Stimulated activated CD4-positive, alpha-beta T cell treated with anti-CD3 and anti-CD28 coated beads, Interleukin-1b, Interleukin-23, amount 100 ng/mL, for 48 hours (primary cell): ENCODE results near the gene ARHGEF3.

Experiments used
- DNase-seq: peaks from one replicate; pipeline ENCODE4 v3.0.0-alpha.2; 2020

ARHGEF3 gene

GRCh38 chr3:56795097-56795828, 6.5 kb downstream of the ARHGEF3 start:
- DNase-seq: no peak

GRCh38 chr3:56792193-56792592, 9.6 kb downstream of the ARHGEF3 start:
- DNase-seq: no peak

GRCh38 chr3:56790016-56790821, 11.5 kb downstream of the ARHGEF3 start:
- peak; percentile 14 for DNase-seq

- no peak for DNase-seq
Observed at GRCh38 chr3:56789076-56789475, 12.7 kb downstream of the ARHGEF3 start.

- peak; percentile 25 for DNase-seq
Observed at GRCh38 chr3:56788521-56788920, 13.2 kb downstream of the ARHGEF3 start.

GRCh38 chr3:56787784-56788256, 13.9 kb downstream of the ARHGEF3 start:
- DNase-seq: peak; percentile 28

GRCh38 chr3:56787258-56787775, 14.4 kb downstream of the ARHGEF3 start:
- no peak for DNase-seq

- no peak for DNase-seq
Observed at GRCh38 chr3:56785499-56785898, 16.2 kb downstream of the ARHGEF3 start.

- no peak for DNase-seq
Observed at GRCh38 chr3:56784448-56785001, 17.2 kb downstream of the ARHGEF3 start.

GRCh38 chr3:56783644-56784447, 17.9 kb downstream of the ARHGEF3 start:
- DNase-seq: peak; percentile 73

- DNase-seq: no peak
Observed at GRCh38 chr3:56782906-56783305, 18.8 kb downstream of the ARHGEF3 start.

GRCh38 chr3:56782215-56782614, 19.5 kb downstream of the ARHGEF3 start:
- no peak for DNase-seq

- DNase-seq: no peak
Observed at GRCh38 chr3:56781762-56782161, 20.0 kb downstream of the ARHGEF3 start.

- no peak for DNase-seq
Observed at GRCh38 chr3:56780936-56781335, 20.8 kb downstream of the ARHGEF3 start.

- no peak for DNase-seq
Observed at GRCh38 chr3:56778893-56779292, 22.9 kb downstream of the ARHGEF3 start.

- no peak for DNase-seq
Observed at GRCh38 chr3:56776556-56776950, 25.2 kb downstream of the ARHGEF3 start.

GRCh38 chr3:56775838-56776555, 25.8 kb downstream of the ARHGEF3 start:
- DNase-seq: no peak

GRCh38 chr3:56775445-56775837, 26.3 kb downstream of the ARHGEF3 start:
- no peak for DNase-seq

GRCh38 chr3:56773986-56774385, 27.8 kb downstream of the ARHGEF3 start:
- no peak for DNase-seq

- no peak for DNase-seq
Observed at GRCh38 chr3:56772952-56773938, 28.5 kb downstream of the ARHGEF3 start.

- no peak for DNase-seq
Observed at GRCh38 chr3:56771376-56771775, 30.4 kb downstream of the ARHGEF3 start.
